ENCODE measurements around the gene PPP1R14C. TPM values are rescaled to one million over a fixed set of nuclear protein-coding genes. Genes with fewer than 3 reads are reported as not detected.
A peak's percentile ranks its signal among the peaks of the same experiment; 100 is the strongest.

The PPP1R14C gene, protein sequence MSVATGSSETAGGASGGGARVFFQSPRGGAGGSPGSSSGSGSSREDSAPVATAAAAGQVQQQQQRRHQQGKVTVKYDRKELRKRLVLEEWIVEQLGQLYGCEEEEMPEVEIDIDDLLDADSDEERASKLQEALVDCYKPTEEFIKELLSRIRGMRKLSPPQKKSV
- total RNA-seq, result 3.6 and 3.8 TPM in 2 replicates

DNA sequence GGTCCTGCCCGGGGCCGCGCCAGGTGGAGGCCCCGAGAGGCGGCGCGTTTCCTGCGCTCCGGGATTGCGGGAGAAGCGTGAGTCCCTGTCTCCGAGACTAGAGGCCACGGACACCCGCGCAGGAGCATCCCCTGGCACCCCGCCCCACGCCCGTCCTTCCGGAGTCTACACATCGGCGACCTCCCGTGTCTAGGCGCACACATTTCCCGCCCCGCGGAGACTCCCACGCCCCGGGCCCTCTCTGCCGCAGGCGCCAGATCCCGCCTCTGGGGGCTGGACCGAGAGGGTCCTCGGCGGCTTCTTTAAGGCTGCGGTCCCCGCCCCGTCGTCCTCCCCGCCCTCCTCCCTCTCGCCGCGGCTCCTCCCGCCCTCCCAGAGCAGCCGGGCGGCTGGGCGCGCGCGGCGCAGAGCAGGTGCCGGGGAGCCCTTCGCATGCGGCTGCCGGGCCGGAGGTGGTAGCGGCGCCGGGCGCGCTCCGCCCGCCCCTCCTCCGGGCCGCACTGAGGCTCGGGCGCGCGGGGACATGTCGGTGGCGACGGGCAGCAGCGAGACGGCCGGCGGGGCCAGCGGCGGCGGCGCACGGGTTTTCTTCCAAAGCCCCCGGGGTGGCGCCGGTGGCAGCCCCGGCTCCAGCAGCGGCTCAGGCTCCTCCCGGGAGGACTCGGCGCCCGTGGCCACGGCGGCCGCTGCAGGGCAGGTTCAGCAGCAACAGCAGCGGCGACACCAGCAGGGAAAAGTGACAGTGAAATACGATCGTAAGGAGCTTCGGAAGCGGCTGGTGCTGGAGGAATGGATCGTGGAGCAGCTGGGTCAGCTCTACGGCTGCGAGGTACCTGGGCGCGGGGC is at the start of gene PPP1R14C:
Gene PPP1R14C (plus strand): TSS at position 375 of the 846 bp plus-strand sequence. CDS start 149 bp downstream, at position 524.
- H3K79me2 ChIP-seq (ENCODE audit: insufficient read depth, low read length), result no peaks in the 10 kb centered on the region
- H4K20me1 ChIP-seq (ENCODE audit: insufficient read depth, low read length), result no peaks in the 10 kb centered on the region
- peak within 1 kb of the TSS; percentile 86 for H3K4me2 ChIP-seq (ENCODE audit: insufficient read depth, low read length)
- H3K36me3 ChIP-seq (ENCODE audit: insufficient read depth, low read length), result no peaks in the 10 kb centered on the region
- TF ChIP-seq, protein P1, sequence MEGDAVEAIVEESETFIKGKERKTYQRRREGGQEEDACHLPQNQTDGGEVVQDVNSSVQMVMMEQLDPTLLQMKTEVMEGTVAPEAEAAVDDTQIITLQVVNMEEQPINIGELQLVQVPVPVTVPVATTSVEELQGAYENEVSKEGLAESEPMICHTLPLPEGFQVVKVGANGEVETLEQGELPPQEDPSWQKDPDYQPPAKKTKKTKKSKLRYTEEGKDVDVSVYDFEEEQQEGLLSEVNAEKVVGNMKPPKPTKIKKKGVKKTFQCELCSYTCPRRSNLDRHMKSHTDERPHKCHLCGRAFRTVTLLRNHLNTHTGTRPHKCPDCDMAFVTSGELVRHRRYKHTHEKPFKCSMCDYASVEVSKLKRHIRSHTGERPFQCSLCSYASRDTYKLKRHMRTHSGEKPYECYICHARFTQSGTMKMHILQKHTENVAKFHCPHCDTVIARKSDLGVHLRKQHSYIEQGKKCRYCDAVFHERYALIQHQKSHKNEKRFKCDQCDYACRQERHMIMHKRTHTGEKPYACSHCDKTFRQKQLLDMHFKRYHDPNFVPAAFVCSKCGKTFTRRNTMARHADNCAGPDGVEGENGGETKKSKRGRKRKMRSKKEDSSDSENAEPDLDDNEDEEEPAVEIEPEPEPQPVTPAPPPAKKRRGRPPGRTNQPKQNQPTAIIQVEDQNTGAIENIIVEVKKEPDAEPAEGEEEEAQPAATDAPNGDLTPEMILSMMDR (IDR thresholded peaks at IDR 0.05; ENCODE audit: extremely low read depth, low read depth, low read length), result no peak
- H3K27me3 ChIP-seq (ENCODE audit: insufficient read depth, low read length), result peaks cover 20% of the 10 kb centered on the region
- peak within 1 kb of the TSS; percentile 37 for H3K27ac ChIP-seq (ENCODE audit: low read depth, low read length)
- peak within 1 kb of the TSS; percentile 72 for H3K4me3 ChIP-seq (ENCODE audit: insufficient read depth, low read length)
- no peaks in the 10 kb centered on the region for H3K9me3 ChIP-seq (ENCODE audit: low read depth, low read length)
- H3K4me1 ChIP-seq (ENCODE audit: insufficient read depth, low read length), result no peaks in the 10 kb centered on the region
- peak within 1 kb of the TSS; percentile 84 for H2AFZ ChIP-seq (ENCODE audit: low read length)
- DNase-seq (ENCODE audit: insufficient read length, low spot score, missing footprints), result peak; percentile 93

DNA sequence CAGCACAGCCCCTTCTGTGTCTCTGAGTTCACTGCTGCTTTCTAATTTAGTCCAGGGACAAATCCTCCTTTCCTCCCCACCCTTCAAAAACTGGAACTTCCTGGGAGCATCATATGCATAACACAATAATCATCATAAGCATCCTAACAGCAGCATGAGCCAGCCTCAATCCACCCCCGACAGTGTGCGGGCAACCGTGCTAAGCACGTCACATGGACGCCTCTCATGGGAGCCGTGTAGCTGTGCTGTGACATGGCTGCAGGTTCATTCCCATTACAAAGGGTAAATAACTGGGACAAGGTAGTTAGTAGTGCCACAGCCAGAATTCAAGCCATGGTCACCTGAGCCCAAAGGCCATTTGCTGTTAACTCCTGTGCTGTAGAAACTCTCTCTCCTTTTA is 49.4 kb upstream of the PPP1R14C start:
- peak overlapping the region; percentile 14 for H2AFZ ChIP-seq (ENCODE audit: low read length)
- peaks cover 60% of the 10 kb centered on the region for H3K27me3 ChIP-seq (ENCODE audit: insufficient read depth, low read length)
- H3K79me2 ChIP-seq (ENCODE audit: insufficient read depth, low read length), result no peaks in the 10 kb centered on the region
- H3K4me3 ChIP-seq (ENCODE audit: insufficient read depth, low read length), result no peak overlapping the region
- H4K20me1 ChIP-seq (ENCODE audit: insufficient read depth, low read length), result no peaks in the 10 kb centered on the region
- H3K27ac ChIP-seq (ENCODE audit: low read depth, low read length), result no peak overlapping the region
- H3K36me3 ChIP-seq (ENCODE audit: insufficient read depth, low read length), result no peaks in the 10 kb centered on the region
- TF ChIP-seq, protein P1 (IDR thresholded peaks at IDR 0.05; ENCODE audit: extremely low read depth, low read depth, low read length), result no peak
- H3K9me3 ChIP-seq (ENCODE audit: low read depth, low read length), result no peaks in the 10 kb centered on the region
- H3K4me2 ChIP-seq (ENCODE audit: insufficient read depth, low read length), result peak overlapping the region; percentile 23
- H3K4me1 ChIP-seq (ENCODE audit: insufficient read depth, low read length), result peaks cover 8% of the 10 kb centered on the region
- DNase-seq (ENCODE audit: insufficient read length, low spot score, missing footprints), result no peak

DNA sequence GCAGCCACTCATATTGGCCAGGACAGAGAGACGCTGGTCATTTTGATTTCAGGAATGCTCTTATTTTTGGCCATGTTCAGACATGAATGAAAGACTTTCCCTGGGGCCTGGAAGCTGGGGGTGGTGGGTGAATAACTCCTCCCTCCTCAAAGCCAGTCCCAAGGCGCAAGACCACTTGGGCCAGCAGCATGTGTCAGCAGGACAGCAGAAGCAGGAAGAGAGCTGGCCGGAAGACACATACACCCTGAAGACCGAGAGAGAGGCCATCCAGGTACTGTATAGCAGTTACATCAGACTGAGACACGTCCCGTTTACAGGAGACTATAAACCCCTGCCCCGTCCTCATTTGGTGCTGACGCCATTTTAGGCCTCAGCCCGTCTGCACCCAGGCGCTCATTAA is 44.7 kb upstream of the PPP1R14C start:
- no peak overlapping the region for H3K4me3 ChIP-seq (ENCODE audit: insufficient read depth, low read length)
- no peaks in the 10 kb centered on the region for H3K79me2 ChIP-seq (ENCODE audit: insufficient read depth, low read length)
- peaks cover 30% of the 10 kb centered on the region for H3K27me3 ChIP-seq (ENCODE audit: insufficient read depth, low read length)
- no peaks in the 10 kb centered on the region for H3K9me3 ChIP-seq (ENCODE audit: low read depth, low read length)
- TF ChIP-seq, protein P1 (IDR thresholded peaks at IDR 0.05; ENCODE audit: extremely low read depth, low read depth, low read length), result no peak
- H4K20me1 ChIP-seq (ENCODE audit: insufficient read depth, low read length), result no peaks in the 10 kb centered on the region
- no peak overlapping the region for H2AFZ ChIP-seq (ENCODE audit: low read length)
- H3K27ac ChIP-seq (ENCODE audit: low read depth, low read length), result no peak overlapping the region
- H3K4me1 ChIP-seq (ENCODE audit: insufficient read depth, low read length), result peaks cover 8% of the 10 kb centered on the region
- no peak overlapping the region for H3K4me2 ChIP-seq (ENCODE audit: insufficient read depth, low read length)
- DNase-seq (ENCODE audit: insufficient read length, low spot score, missing footprints), result no peak
- H3K36me3 ChIP-seq (ENCODE audit: insufficient read depth, low read length), result no peaks in the 10 kb centered on the region

DNA sequence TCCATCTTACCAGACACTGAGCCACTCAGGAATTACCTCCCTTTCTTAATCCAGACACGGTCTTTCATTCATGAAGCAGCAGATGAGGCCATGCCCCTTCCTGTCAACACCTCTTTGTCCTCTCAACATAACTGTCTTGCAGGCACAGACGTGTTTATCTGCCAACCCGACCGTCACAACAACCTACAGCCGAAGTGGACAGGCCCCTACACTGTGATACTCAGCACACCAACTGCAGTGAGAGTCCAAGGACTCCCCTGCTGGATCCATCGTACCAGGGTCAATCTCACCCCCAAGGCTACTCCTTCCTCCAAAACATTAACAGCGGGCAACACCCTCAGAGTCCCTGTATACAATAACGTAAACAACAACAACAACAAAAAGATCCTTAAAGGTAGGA is 43.3 kb upstream of the PPP1R14C start:
- Histone ChIP-seq H3K27me3 (ENCODE audit: insufficient read depth, low read length) (peaks cover 28% of the 10 kb centered on the region), H3K9me3 (ENCODE audit: low read depth, low read length) (no peaks in the 10 kb centered on the region), H3K27ac (ENCODE audit: low read depth, low read length) (no peak overlapping the region), H3K36me3 (ENCODE audit: insufficient read depth, low read length) (no peaks in the 10 kb centered on the region), H3K4me1 (ENCODE audit: insufficient read depth, low read length) (no peaks in the 10 kb centered on the region), H3K4me2 (ENCODE audit: insufficient read depth, low read length) (no peak overlapping the region), H4K20me1 (ENCODE audit: insufficient read depth, low read length) (no peaks in the 10 kb centered on the region), H3K4me3 (ENCODE audit: insufficient read depth, low read length) (no peak overlapping the region), H2AFZ (ENCODE audit: low read length) (no peak overlapping the region), H3K79me2 (ENCODE audit: insufficient read depth, low read length) (no peaks in the 10 kb centered on the region)
- no peak for DNase-seq (ENCODE audit: insufficient read length, low spot score, missing footprints)
- TF ChIP-seq, protein P1 (IDR thresholded peaks at IDR 0.05; ENCODE audit: extremely low read depth, low read depth, low read length), result no peak
